GM21447 (cell line): Measurements from ENCODE around the gene HAUS7.

ENCODE experiments used
- ATAC-seq: cut with Tn5 transposase; IDR thresholded peaks from one replicate; pipeline ENCODE4 v1.9.1; 2021; ENCODE audit not compliant: unreplicated experiment

Gene HAUS7

DNA sequence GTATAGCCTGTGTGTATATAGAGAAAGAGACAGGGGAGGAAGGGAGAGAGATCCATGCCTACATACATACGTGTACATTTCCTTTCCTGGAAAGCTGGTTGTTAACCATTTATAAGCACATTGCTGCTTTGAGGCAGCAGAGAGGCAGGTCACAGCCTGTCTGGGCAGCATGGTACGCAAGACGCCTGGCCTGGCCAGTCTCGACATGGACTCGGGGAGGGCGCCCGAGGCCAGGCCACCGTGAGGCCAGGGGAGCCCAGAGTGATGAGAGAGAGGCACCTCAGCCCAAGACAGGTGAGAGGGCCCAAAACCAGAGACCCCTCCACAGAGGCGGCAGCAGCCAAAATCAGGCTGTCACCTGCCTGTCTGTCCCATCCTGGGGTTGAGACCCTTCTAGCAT lies 28.4 kb downstream of the HAUS7 start:
- no peak for ATAC-seq

DNA sequence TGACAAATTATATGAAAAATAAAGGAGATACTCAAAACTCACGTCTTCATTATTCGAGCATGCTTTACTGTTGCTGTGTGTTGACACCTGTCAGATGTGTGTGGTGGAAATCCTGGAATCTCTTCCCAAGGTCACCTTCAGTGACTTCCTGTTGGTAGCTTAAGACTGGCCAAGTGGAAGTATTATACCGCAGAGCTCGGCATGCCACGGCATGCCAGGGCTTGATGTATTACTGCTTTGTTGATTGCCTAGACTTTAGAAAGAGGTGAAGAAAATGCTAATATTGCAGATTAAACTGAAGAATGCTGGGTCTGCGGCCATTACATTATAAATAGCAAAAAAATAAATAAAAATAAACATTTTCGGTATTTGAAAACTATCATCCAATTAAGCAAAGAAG lies 29.1 kb downstream of the HAUS7 start:
- ATAC-seq, result no peak

DNA sequence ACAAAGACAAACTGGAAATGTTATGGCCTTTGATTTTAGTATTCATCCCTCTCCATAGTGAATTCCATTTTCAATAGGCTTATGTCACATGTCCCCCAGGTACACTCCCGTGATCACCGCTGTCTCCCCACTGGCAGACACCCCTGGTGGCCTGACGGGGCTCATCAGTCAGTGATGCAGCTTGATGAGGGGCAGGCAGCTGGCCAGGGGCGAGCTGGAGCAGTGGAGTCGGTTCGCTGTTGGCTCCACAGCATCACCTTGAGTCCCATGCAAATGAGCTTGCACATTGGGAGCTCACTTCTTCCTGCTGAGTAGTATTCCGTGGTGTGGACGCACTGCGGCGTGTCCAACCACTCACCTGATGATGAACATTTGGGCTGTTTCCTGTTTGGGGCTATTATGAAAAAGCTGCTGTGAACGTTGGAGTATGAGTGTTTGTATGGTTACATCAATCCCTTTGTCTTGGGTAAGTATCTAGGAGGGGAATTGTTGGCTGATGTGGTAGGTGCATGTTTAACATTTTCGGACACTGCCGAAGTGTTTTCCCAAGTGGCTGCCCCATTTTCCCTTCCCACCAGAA lies 29.7 kb downstream of the HAUS7 start:
- ATAC-seq, result no peak

DNA sequence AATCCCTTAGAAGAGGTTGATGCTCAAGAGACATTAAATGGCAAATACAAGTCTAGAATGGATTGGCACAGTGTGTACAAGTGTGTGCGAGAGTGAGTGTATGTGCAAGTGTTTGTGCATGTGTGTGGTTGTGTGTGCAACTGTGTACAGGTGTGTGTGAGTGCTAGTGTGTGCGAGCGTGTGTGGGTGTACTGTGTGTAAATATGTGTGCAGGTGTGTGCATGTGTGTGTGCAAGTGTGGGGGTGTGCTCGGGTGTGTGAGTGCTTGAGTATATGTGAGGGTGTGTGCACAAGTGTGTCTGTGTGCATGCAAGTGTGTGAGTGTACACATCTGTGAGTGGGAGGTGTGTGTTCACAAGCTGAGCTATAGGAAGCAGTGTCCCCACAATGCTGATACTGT lies 30.4 kb downstream of the HAUS7 start:
- no peak for ATAC-seq

DNA sequence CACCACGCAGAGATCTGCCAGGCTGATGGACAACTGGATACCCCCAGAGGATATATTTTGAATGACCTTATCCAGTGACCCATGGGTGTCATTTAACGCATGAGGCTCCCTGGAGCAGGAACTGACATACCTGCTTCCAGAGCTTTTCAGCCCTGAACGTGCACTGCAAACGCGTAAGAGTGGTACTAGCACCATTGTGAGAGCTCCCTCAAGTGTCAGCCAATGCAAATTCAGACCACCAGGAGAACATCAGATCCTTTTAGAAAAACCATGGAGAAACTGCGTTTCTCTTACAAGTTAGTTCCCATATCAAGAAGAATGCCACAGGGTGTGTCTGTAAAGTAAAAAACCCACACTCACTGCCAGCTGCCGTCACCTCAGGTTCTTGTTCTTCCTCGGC lies 31.8 kb downstream of the HAUS7 start:
- ATAC-seq, result no peak

DNA sequence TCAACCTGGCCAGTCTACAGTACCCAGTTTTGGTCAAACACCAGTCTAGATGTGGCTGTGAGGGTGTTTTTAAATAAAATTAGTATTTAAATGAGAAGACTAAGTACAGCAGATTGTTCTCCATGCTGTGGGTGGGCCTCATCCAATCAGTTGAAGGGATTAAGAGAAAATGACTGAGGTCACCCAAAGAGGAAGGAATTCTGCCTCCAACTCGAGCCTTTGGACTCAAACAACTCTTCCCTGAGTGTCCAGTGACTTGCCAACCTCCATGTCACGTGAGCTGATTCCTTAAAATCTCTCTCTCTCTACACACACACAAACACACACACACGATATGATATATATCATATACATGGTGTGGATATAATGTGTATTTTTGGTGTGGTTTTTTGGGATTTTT lies 34.5 kb downstream of the HAUS7 start:
- no peak for ATAC-seq

DNA sequence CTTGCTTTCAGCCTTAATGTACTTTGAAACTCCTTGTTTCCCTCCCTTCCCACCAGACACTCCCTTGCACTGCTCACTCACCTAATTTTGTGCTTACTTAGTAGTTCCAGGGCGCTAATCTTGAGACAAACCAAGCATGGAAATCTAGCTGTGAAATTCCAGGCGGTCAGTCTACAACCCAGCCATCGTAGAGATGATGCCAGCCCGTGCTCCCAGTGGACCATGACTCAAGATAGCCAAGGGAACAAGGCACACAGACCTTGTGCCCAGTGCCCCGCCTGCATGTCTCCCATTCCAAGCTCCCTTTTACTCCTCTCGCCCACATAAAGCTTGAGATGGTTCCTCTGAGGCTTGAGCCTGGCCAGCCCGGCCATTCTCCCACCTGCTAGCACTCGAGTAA lies 35.6 kb downstream of the HAUS7 start:
- ATAC-seq, result no peak

DNA sequence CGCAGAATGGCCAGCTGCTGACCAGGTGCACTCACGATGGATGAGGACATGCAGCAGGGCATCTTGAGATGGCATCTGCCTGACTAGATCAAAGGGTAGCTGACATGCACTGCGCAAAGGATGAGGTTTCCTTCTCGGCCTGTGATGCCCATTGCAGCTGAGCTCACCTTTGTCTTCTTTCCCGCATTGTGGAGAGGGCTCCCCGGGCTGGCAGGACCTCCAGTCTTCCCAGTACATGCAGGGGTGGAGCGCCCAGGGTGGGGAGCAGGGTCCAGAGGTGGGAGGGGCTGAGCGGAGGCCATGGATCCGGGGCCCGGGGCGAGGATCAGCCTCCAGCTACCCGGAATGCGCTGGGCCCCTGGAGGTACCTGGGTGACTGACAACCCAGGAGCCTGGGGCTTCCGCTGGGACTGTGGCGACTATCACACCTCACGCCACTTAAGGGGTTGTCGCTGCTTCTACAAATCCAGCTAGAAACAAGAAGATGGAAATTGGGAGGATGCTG lies 36.5 kb downstream of the HAUS7 start:
- ATAC-seq, result no peak

DNA sequence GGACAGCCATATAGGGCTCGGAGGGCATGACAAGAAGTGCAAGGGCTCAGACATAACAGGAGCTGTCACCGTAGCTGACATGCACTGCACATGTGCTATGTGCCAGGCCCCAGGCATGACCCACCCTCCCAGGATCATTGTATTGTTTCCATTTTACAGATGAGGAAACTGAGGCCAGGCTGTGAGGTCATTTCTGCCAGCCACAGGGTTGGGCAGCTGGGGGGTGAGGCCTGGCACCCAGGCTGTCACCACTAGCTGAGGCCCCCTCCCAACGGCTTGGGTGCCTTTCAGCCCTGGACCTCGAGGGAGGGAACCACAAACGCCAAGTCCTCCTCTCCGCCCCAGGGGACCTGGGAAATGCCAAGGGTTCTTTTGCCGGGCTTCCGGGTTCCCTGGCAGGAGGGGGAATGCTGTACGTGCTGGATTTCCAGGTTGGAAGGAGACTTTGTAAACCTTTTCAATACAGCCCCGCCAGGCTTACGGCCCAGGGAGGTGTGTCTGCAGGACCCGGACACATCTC lies 37.2 kb downstream of the HAUS7 start:
- no peak for ATAC-seq

DNA sequence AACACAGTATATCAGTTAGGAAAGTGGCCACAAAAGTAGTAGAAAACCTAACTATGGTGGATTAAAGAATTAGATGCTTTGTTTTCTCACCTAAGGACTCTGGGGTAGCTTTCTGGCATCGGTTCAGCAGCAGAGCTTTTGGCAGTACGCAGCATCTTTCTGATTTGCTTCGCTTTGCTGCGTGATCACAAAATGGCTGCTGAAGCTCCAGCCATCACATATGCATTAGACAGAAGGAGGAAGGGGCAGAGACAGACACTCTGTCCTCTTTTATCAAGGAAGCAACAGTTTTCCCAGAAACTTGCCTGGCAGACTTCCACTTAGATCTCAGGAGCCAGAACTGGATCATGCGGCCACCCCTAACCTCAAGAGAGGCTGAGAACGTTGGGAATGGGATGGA lies 39.6 kb downstream of the HAUS7 start:
- ATAC-seq, result no peak

DNA sequence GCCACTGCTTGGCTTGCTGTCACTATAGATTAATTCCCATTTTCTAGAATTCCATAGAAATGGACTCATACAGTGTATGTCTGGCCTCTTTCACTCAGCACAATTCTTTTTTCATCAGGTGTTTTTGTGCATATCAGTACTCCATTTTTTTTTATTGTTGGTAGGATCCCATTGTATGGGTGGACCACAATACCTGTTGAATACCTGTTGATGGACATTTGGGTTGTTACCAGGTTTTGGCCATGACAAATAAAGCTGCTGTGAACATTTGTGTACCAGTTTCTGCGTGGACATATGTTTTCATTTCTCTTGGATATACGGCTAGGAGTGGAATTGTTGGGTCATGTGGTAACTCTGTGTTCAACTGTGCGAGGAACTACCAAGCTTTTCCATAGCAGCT lies 44.2 kb downstream of the HAUS7 start:
- no peak for ATAC-seq

DNA sequence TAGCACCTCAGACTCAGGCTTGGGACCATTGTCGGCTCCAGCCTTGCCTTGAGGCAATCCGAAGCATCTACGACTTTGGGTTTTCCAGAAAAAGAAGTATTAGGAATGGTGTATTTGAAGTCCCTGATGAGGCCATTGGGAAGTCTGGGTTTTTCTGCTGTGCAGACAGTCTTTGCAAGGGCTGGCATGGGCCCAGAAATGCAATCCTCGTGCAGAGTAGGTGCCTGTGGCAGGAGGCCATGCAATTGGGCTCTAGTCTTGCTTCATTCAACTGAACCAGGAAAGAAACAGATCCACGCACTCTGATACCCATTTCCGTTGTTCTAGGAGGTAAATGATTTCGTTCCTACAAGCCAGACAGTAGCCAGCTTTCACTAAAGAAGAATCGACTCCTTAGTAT lies 46.7 kb downstream of the HAUS7 start:
- ATAC-seq, result no peak

DNA sequence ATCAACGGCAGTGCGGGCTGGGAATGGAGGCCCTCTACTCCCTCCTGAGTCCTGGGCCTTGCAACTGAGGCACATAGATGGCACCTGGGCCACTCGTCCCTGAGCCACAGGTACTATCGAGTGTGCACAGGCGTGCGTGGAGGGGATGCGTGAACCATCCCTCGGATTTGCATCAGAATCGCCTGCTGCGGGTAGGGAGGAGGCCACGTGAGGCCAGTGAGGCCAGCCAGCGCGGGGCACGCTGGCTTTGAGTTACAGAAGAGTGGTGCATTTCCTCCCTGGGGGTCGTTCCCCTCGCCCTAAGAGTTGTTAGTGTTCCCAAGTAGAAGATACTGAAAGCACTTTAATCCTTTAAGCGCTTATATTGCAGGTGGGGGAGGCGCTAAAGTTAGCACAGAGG lies 48.5 kb downstream of the HAUS7 start:
- ATAC-seq, result no peak

DNA sequence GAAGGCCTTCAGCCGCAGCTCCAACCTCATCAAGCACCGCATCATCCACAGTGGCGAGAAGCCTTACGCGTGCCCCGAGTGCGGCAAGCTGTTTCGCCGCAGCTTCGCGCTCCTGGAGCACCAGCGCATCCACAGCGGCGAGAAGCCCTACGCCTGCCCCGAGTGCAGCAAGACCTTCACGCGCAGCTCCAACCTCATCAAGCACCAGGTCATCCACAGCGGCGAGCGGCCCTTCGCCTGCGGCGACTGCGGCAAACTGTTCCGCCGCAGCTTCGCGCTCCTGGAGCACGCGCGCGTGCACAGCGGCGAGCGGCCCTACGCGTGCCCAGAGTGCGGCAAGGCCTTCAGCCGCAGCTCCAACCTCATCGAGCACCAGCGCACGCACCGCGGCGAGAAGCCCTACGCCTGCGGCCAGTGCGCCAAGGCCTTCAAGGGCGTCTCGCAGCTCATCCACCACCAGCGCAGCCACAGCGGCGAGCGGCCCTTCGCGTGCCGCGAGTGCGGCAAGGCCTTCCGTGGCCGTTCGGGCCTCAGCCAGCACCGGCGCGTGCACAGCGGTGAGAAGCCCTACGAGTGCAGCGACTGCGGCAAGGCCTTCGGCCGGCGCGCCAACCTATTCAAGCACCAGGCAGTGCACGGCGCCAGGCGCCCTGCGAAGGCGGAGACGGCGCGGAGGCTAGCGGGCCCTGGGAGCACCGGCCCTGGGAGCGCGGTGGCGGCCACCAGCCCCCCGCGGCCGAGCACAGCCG lies 49.4 kb downstream of the HAUS7 start:
- no peak for ATAC-seq

DNA sequence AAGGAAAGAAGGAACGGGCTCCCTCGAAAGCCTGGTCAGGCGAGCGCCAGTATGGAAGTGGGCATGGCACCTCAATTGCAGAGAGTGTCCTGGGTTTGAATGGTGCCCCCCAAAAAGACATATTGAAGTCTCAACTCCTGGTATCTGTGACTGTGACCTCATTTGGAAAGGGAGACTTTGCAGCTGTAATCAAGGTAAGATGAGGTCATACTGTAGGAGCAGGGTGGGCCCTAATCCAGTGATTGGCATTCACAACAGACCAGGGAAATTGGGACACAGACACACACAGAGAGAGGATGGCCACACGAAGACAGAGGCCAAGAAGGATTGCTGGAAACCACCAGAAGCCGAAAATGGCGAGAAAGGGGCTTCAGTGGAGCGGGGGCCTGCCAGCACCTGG lies 52.7 kb downstream of the HAUS7 start:
- ATAC-seq, result no peak

DNA sequence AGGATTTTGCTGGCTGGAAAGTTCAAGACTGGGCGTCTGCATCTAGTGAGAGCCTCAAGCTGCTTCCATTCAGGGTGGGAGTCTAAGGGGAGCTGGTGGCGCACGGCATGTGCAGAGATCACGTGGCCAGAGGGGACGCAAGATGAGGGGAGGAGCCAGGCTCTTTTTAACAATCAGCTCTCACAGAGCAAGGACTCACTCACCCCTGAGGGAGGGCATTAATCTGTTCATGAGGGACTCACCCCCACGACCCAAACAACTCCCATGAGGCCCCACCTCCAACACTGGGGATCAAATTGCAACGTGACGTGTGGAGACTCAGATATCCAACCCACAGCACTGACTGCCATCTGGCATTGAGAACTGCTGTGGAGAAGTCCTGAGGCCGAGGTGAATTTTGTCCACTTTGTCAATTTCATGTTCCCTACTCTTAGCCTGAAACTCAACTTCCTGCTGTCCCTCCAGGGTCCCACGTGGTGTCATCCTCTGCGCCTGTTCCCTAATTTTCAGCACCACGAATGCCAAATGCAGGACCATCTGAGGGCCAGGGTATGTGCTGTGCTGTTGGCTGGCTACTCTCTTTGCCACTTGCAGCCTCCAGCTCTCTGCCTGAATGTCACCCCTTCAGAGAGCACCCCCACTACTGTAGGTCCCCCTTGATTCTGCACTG lies 53.5 kb downstream of the HAUS7 start:
- ATAC-seq, result no peak

DNA sequence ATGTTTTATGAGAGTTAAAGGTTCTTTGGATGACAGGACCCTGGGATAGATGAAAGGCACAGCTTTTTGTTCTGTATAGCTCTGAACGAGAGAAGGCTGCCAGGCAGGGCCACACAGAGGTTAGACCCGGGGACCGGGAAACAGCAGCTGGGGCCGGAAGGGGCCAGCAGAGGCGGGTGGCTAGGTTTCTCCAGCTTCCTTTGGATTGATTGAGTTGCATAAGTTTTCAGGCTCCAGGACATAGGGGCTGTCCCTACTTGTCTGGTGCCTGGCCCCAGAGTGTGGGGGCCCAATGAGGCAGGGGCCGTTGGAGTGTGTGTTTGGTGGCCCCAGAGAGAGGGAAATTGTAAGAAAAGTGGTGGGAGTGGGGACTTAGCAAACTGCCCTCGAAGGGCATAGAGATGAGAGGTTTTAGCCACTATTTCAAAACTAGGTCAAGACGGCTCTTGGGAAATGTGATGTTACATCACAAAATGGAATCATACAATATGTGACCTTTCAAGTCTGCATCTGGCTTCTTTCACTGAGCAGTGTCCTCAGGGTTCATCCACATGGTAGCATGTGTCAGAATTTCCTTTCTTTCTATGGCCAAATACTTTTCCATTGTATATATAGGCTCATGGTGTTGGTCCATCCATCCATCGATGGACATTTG lies 55.4 kb downstream of the HAUS7 start:
- ATAC-seq, result no peak

DNA sequence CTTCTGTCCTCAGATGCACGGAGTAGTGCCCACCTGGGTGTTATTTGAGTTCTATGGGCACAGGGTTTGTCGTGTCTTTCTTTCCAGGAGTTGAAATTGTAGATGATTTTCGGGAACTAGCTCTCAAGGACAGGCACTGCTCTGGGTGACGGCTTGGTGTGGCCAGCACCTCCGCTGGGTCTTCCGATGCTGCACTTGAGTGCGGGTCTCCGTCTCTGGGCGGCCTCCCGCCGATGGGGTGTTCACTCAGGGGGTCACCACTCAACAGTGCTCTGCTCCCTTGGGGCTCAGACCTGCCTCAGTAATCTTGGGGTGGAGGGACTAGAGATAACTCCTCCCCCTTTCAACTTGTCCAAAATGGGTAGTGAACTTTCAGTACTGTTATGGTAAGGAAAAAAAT lies 56.6 kb downstream of the HAUS7 start:
- no peak for ATAC-seq

DNA sequence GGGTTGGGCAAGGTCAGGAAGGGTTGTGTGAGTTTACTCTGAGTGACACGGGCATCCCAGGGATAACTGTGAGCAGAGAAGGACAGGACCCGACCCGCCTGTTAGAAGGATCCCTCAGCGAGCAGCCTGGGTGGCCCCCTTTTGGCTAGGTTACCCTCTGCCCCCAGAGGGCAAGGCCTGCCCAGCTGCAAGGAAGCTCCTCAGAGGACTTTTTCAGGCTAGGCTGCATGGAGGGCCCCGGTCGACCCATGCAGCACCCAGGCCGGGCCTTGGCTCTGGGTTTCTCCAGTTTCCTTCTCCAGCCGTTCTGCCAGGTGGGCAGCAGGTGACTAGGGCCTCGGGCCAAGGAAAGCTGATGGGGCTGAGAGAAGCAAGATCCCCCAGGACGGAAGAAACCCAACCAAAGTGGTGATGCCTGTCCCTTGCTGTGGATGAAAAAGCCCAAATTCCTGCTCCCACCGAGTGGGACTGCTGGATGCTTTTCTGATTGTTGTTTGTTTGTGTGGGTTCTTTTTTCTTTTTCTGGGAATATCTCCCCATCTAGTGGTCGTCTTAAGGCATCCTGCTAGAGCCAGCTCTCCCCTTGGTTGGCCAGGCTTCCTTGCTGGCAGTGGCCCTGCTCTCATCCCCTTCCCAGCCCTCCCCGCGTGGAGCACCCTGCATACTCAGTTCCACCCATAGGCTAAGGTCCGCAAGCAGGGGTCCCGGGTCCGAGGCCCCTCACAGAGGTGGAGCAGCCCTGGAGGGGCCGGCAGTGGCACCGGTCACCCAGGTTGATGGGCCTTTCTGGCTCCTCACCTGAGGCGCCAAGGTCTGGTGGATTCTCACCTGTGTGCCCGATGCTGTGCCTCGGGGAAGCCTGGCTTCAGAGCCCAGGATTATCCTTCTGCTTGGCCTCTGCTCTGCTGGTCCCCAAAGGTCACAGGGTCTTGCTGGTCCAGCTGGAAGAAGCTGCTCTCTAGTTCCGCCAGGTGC lies 57.3 kb downstream of the HAUS7 start:
- no peak for ATAC-seq

DNA sequence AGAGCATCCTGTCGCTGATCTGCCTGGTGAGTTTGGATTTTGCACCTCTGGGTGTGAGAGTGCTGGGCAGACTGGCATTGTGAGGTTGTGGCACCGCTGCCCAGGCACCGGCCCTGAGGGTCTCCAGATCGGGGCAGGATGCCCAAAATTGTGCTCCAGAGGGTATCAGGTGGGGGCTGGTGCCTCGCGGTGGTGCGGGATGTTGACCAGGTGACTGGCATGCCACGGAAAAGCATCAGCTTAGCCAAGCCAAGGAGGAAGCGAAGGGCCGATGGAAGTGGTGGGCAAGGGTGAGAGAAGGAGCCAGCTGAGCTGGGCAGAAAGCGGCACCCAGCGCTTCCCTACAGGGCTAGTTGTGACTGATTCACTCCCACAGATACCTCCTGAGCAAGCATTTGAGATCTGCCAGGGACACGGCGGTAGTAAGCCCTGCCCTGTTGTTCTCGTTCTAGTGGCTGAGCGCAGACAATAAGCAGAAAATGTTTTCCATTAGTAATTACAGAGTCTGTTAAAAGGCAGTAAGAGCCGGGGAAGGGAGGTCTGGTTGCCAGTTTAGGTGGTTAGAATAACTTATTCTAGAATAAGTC lies 58.3 kb downstream of the HAUS7 start:
- ATAC-seq, result no peak
